H9 (cell line): ENCODE data around the gene PTPRK. TPM values are rescaled to one million over a fixed set of nuclear protein-coding genes. Genes with fewer than 3 reads are reported as not detected.

ENCODE experiments used
- DNase-seq: peaks from one replicate; pipeline ENCODE4 v3.0.0-alpha.2; 2017
- H2AFZ ChIP-seq: one replicate; pipeline ENCODE4 v1.6.1; 2013; ENCODE audit warnings: mild to moderate bottlenecking, low read length, control low read depth, moderate library complexity
- H2AK5ac ChIP-seq: 2 replicates; pipeline ENCODE4 v1.6.1; 2013; ENCODE audit warnings: low read length, control low read depth, mixed read lengths; ENCODE audit not compliant: insufficient read length
- H2BK120ac ChIP-seq: one replicate; pipeline ENCODE4 v1.6.1; 2013; ENCODE audit warnings: low read depth, mild to moderate bottlenecking, low read length, control low read depth, inconsistent platforms; ENCODE audit not compliant: poor library complexity, severe bottlenecking
- H2BK12ac ChIP-seq: 2 replicates; pipeline ENCODE4 v1.6.1; 2013; ENCODE audit warnings: low read length, control low read depth, mixed read lengths, low read depth; ENCODE audit not compliant: insufficient read length
- H2BK15ac ChIP-seq: 2 replicates; pipeline ENCODE4 v1.6.1; 2013; ENCODE audit warnings: low read depth, low read length, control low read depth
- H2BK20ac ChIP-seq: one replicate; pipeline ENCODE4 v1.6.1; 2013; ENCODE audit warnings: low read depth, mild to moderate bottlenecking, low read length, control low read depth, inconsistent platforms; ENCODE audit not compliant: poor library complexity, severe bottlenecking
- H2BK5ac ChIP-seq: 2 replicates; pipeline ENCODE4 v1.6.1; 2013; ENCODE audit warnings: low read length, control low read depth, mixed read lengths; ENCODE audit not compliant: insufficient read length
- H3K14ac ChIP-seq: 2 replicates; pipeline ENCODE4 v1.6.1; 2013; ENCODE audit warnings: low read length, control low read depth; ENCODE audit not compliant: insufficient read depth
- H3K18ac ChIP-seq: 2 replicates; pipeline ENCODE4 v1.6.1; 2013; ENCODE audit warnings: low read depth, mild to moderate bottlenecking, mixed read lengths, low read length, control low read depth; ENCODE audit not compliant: insufficient read length
- H3K23ac ChIP-seq: 2 replicates; pipeline ENCODE4 v1.6.1; 2013; ENCODE audit warnings: low read length, control low read depth, mixed read lengths, low read depth; ENCODE audit not compliant: insufficient read length
- H3K23me2 ChIP-seq: 2 replicates; pipeline ENCODE4 v1.6.1; 2013; ENCODE audit warnings: low read depth, mild to moderate bottlenecking, mixed read lengths, low read length, control low read depth; ENCODE audit not compliant: insufficient read length, poor library complexity, severe bottlenecking
- H3K27ac ChIP-seq: 2 replicates; pipeline ENCODE4 v1.5.1; 2013; ENCODE audit warnings: low read length, control low read depth, mixed read lengths, low read depth; ENCODE audit not compliant: insufficient read length
- H3K27me3 ChIP-seq: 2 replicates; pipeline ENCODE4 v1.6.1; 2013; ENCODE audit warnings: low read length, control low read depth, inconsistent platforms; ENCODE audit not compliant: insufficient read depth
- H3K4ac ChIP-seq: 2 replicates; pipeline ENCODE4 v1.6.1; 2013; ENCODE audit warnings: low read depth, mild to moderate bottlenecking, control low read depth, inconsistent platforms, low read length, moderate library complexity
- H3K4me1 ChIP-seq: 2 replicates; pipeline ENCODE4 v1.6.1; 2013; ENCODE audit warnings: low read length, control low read depth, inconsistent platforms; ENCODE audit not compliant: insufficient read depth
- H3K4me2 ChIP-seq: 2 replicates; pipeline ENCODE4 v1.6.1; 2013; ENCODE audit warnings: low read length, control low read depth, mixed read lengths; ENCODE audit not compliant: insufficient read length, insufficient read depth
- H3K56ac ChIP-seq: 2 replicates; pipeline ENCODE4 v1.6.1; 2013; ENCODE audit warnings: low read depth, mild to moderate bottlenecking, mixed read lengths, low read length, control low read depth; ENCODE audit not compliant: insufficient read length
- H3K79me1 ChIP-seq: 2 replicates; pipeline ENCODE4 v1.6.1; 2013; ENCODE audit warnings: low read depth, mild to moderate bottlenecking, moderate library complexity, low read length, control low read depth, inconsistent platforms; ENCODE audit not compliant: insufficient read depth, poor library complexity, severe bottlenecking
- H3K79me2 ChIP-seq: 2 replicates; pipeline ENCODE4 v1.6.1; 2013; ENCODE audit warnings: low read length, control low read depth, inconsistent platforms; ENCODE audit not compliant: insufficient read depth
- H3K9ac ChIP-seq: 2 replicates; pipeline ENCODE4 v1.6.1; 2013; ENCODE audit warnings: low read length, control low read depth, mixed read lengths; ENCODE audit not compliant: insufficient read length; ENCODE audit errors: extremely low read depth
- H3K9me3 ChIP-seq: one replicate; pipeline ENCODE4 v1.6.1; 2013; ENCODE audit warnings: low read depth, low read length, inconsistent platforms; ENCODE audit not compliant: control insufficient read depth
- H3T11ph ChIP-seq: one replicate; pipeline ENCODE4 v1.6.1; 2013; ENCODE audit warnings: mild to moderate bottlenecking, low read length, control low read depth, inconsistent platforms
- H4K20me1 ChIP-seq: one replicate; pipeline ENCODE4 v1.6.1; 2013; ENCODE audit not compliant: control insufficient read depth, insufficient read length, insufficient read depth
- H4K5ac ChIP-seq: 2 replicates; pipeline ENCODE4 v1.6.1; 2013; ENCODE audit warnings: low read depth, mild to moderate bottlenecking, mixed read lengths, low read length, control low read depth; ENCODE audit not compliant: insufficient read length
- H4K8ac ChIP-seq: replicated peaks from 2 replicates; pipeline ENCODE4 v1.6.1; 2013; ENCODE audit warnings: low read length, control low read depth, mixed read lengths, low read depth; ENCODE audit not compliant: insufficient read length
- H4K91ac ChIP-seq: 2 replicates; pipeline ENCODE4 v1.6.1; 2013; ENCODE audit warnings: low read depth, mild to moderate bottlenecking, moderate library complexity, mixed read lengths, low read length, control low read depth; ENCODE audit not compliant: insufficient read length
- H3K27ac Mint-ChIP-seq, 3 experiments: 2 replicates in 2 of 3; 3 replicates in 1 of 3; pipeline ENCODE4 v1.8.0; 2020 to 2021; ENCODE audit warnings: mixed read lengths in 3 of 3, mild to moderate bottlenecking in 1 of 3, moderate library complexity in 1 of 3
- H3K27me3 Mint-ChIP-seq: 2 replicates; pipeline ENCODE4 v1.8.0; 2021; ENCODE audit warnings: low read depth, mild to moderate bottlenecking, moderate library complexity, mixed read lengths
- H3K36me3 Mint-ChIP-seq, 3 experiments: 2 replicates in 2 of 3; 3 replicates in 1 of 3; pipeline ENCODE4 v1.8.0; 2020 to 2021; ENCODE audit warnings: low read depth in 3 of 3, mixed read lengths in 3 of 3; ENCODE audit not compliant: insufficient read depth in 1 of 3
- H3K4me1 Mint-ChIP-seq, 2 experiments: 2 replicates each; pipeline ENCODE4 v1.8.0; 2020; ENCODE audit warnings: mixed read lengths in 2 of 2
- H3K4me3 Mint-ChIP-seq, 2 experiments: 2 replicates in 1 of 2; 3 replicates in 1 of 2; pipeline ENCODE4 v1.8.0; 2020 to 2021; ENCODE audit warnings: mild to moderate bottlenecking in 2 of 2, mixed read lengths in 2 of 2, moderate library complexity in 1 of 2
- H3K9me3 Mint-ChIP-seq, 2 experiments: 2 replicates in 1 of 2; 3 replicates in 1 of 2; pipeline ENCODE4 v1.8.0; 2020; ENCODE audit warnings: mild to moderate bottlenecking in 2 of 2, mixed read lengths in 2 of 2, moderate library complexity in 1 of 2
- CTCF ChIP-seq: fragments of 200-600 bp; sonication (generic); conservative IDR thresholded peaks from 3 replicates; pipeline ENCODE4 v1.8.0; 2021; ENCODE audit warnings: antibody characterized with exemption, mild to moderate bottlenecking
- WGBS: extraction: QIAGEN DNeasy Blood & Tissue Kit; methylation state at CpG from one replicate; pipeline ENCODE4 v1.1.7; 2013; ENCODE audit warnings: missing lambda C conversion rate, low lambda C conversion rate, mixed read lengths; ENCODE audit not compliant: insufficient read length; ENCODE audit errors: extremely low coverage; 5-methylcytosine and 5-hydroxymethylcytosine counted together
- total RNA-seq: library from RNA; stranded (reverse); gene quantifications from 2 replicates; pipeline ENCODE4 v1.2.1, GENCODE V29; 2021

Gene PTPRK
- total RNA-seq, 1 experiment from 2014 or later, result 47.9 TPM

GRCh38 chr6:128284128-128284527, 236.3 kb downstream of the PTPRK start:
- WGBS, result no CpG with 5 or more reads among the region's 1 CpG
- Histone ChIP-seq H3K27ac (no peak overlapping the region), H3K4me2 (no peak overlapping the region), H3K4ac (no peak overlapping the region), H2AK5ac (no peak overlapping the region), H4K91ac (no peak overlapping the region), H3K23me2 (no peaks in the 10 kb centered on the region), H3K27me3 (no peaks in the 10 kb centered on the region), H3K56ac (no peak overlapping the region), H3K9me3 (no peaks in the 10 kb centered on the region), H3K18ac (no peak overlapping the region), H2BK12ac (no peak overlapping the region), H2BK15ac (no peak overlapping the region), H2BK120ac (no peak overlapping the region), H3K4me1 (peaks cover 13% of the 10 kb centered on the region; the same call in 1 of the 2 replicates), H3K9ac (no peak overlapping the region), H4K5ac (no peak overlapping the region), H3K14ac (no peak overlapping the region), H2BK5ac (no peak overlapping the region), H3K79me1 (no peaks in the 10 kb centered on the region), H3K79me2 (no peaks in the 10 kb centered on the region), H4K8ac (no peak overlapping the region), H3T11ph (no peak overlapping the region), H4K20me1 (no peaks in the 10 kb centered on the region), H2AFZ (no peak overlapping the region), H3K23ac (no peak overlapping the region), H2BK20ac (no peak overlapping the region)
- Mint-ChIP-seq H3K27me3 (no peaks in the 10 kb centered on the region), H3K27ac (peak overlapping the region in 1 of 3 experiments; percentile 47; a peak in 3 of 7 replicates), H3K4me1 (peaks cover 29 to 42% of the 10 kb centered on the region in 2 experiments), H3K4me3 (no peak overlapping the region), H3K9me3 (no peaks in the 10 kb centered on the region), H3K36me3 (no peaks in the 10 kb centered on the region)
- no peak for TF ChIP-seq CTCF
- no peak for DNase-seq
